Endothelial cell of umbilical vein (primary cell): ENCODE data around the gene CUL2. TPM values are rescaled to one million over a fixed set of nuclear protein-coding genes. Genes with fewer than 3 reads are reported as not detected.

ENCODE experiments used
- BruUV-seq: library from RNA; stranded (reverse); fragments of 400-500 nt; replicated peaks from 2 replicates; lab custom pipeline; 2021; lab: Mats Ljungman, UMichigan
- CTCF ChIA-PET: fragments of 300-600, 350-600 bp; sonication (Branson Sonifier 250); formaldehyde crosslinking; loops from one replicate; lab custom pipeline; 2021; ENCODE audit warnings: antibody characterized with exemption, inconsistent platforms; lab: Charles Lee
- POLR2A ChIA-PET: fragments of 300-600, 350-600 bp; sonication (Branson Sonifier 250); formaldehyde crosslinking; loops from one replicate; lab custom pipeline; 2021; ENCODE audit warnings: antibody characterized with exemption, inconsistent platforms; lab: Charles Lee
- DNase-seq: peaks from one replicate; pipeline ENCODE4 v3.0.0-alpha.2; 2011; ENCODE audit warnings: low read depth, low spot score
- FAIRE-seq: peaks from 2 replicates; lab custom pipeline; 2011; peaks lifted over from hg19 to GRCh38; lab: Jason Lieb, UNC
- H2AFZ ChIP-seq: 2 replicates; pipeline ENCODE4 v1.6.0; 2012; ENCODE audit warnings: low read depth, low read length, control low read depth, inconsistent platforms
- H3K27ac ChIP-seq: 2 replicates; pipeline ENCODE4 v1.5.1; 2011; ENCODE audit warnings: low read depth, mild to moderate bottlenecking, control low read depth, low read length, moderate library complexity; ENCODE audit not compliant: insufficient read depth
- H3K27me3 ChIP-seq, 2 experiments: 2 replicates each; pipeline versions ENCODE4 v1.6.0 to v1.6.1; 2011; ENCODE audit warnings: low read length in 2 of 2, mixed read lengths in 1 of 2; ENCODE audit not compliant: control insufficient read depth in 2 of 2, insufficient read depth in 2 of 2
- H3K36me3 ChIP-seq, 2 experiments: 2 replicates in 1 of 2; 3 replicates in 1 of 2; pipeline ENCODE4 v1.5.1; 2011; ENCODE audit warnings: low read length in 2 of 2, mild to moderate bottlenecking in 1 of 2, moderate library complexity in 1 of 2; ENCODE audit not compliant: control insufficient read depth in 2 of 2, insufficient read depth in 2 of 2; ENCODE audit errors: extremely low read depth in 1 of 2
- H3K4me1 ChIP-seq: 3 replicates; pipeline ENCODE4 v1.5.1; 2011; ENCODE audit warnings: mild to moderate bottlenecking, low read length; ENCODE audit not compliant: control insufficient read depth, insufficient read depth; ENCODE audit errors: extremely low read depth
- H3K4me2 ChIP-seq: 2 replicates; pipeline ENCODE4 v1.6.1; 2011; ENCODE audit warnings: low read length, control low read depth, mixed read lengths; ENCODE audit not compliant: insufficient read depth
- H3K4me3 ChIP-seq, 3 experiments: fragments of 200-600 bp in 1 of 3; sonication (generic), shearing (Covaris generic) in 1 of 3; replicated peaks in 1 of 3; 2 replicates each; pipeline ENCODE4 v1.5.1; 2011 to 2016; ENCODE audit warnings: control low read depth in 3 of 3, low read length in 3 of 3, mild to moderate bottlenecking in 2 of 3, inconsistent platforms in 1 of 3, low read depth in 1 of 3, moderate library complexity in 1 of 3; ENCODE audit not compliant: insufficient read depth in 1 of 3
- H3K79me2 ChIP-seq: 2 replicates; pipeline ENCODE4 v1.6.0; 2012; ENCODE audit warnings: low read length, inconsistent platforms; ENCODE audit not compliant: control insufficient read depth, insufficient read depth
- H3K9ac ChIP-seq: replicated peaks from 2 replicates; pipeline ENCODE3; 2011; ENCODE audit warnings: low read length, control low read depth; ENCODE audit not compliant: insufficient read depth; ENCODE audit errors: extremely low read depth
- H3K9me1 ChIP-seq: replicated peaks from 3 replicates; pipeline ENCODE4 v1.6.0; 2011; ENCODE audit warnings: mild to moderate bottlenecking, low read length; ENCODE audit not compliant: control insufficient read depth, insufficient read depth; ENCODE audit errors: extremely low read depth
- H3K9me3 ChIP-seq: replicated peaks from 2 replicates; pipeline ENCODE4 v1.5.1; 2012; ENCODE audit warnings: low read length, inconsistent platforms; ENCODE audit not compliant: control insufficient read depth, insufficient read depth
- H4K20me1 ChIP-seq: replicated peaks from 2 replicates; pipeline ENCODE3; 2011; ENCODE audit warnings: mild to moderate bottlenecking, low read length; ENCODE audit not compliant: control insufficient read depth, insufficient read depth; ENCODE audit errors: extremely low read depth
- CTCF ChIP-seq, 2 donors: IDR thresholded peaks; 1 replicate in 1 of 2; 2 replicates in 1 of 2; pipeline ENCODE4 v1.5.1; 2011; ENCODE audit warnings: low read length in 2 of 2, mild to moderate bottlenecking in 2 of 2, moderate library complexity in 2 of 2, control low read depth in 1 of 2, inconsistent platforms in 1 of 2, low read depth in 1 of 2; ENCODE audit not compliant: insufficient read depth in 1 of 2; ENCODE audit errors: extremely low read depth in 1 of 2
- EZH2 ChIP-seq: IDR thresholded peaks from 2 replicates; pipeline ENCODE4 v1.6.1; 2012; ENCODE audit warnings: borderline replicate concordance, low read depth, mild to moderate bottlenecking, moderate library complexity, low read length, inconsistent platforms; ENCODE audit not compliant: severe bottlenecking
- FOS ChIP-seq: IDR thresholded peaks from 2 replicates; pipeline ENCODE4 v1.6.1; 2011; ENCODE audit warnings: mild to moderate bottlenecking, low read length, moderate library complexity, borderline replicate concordance; ENCODE audit not compliant: insufficient read depth
- GATA2 ChIP-seq: IDR thresholded peaks from 2 replicates; pipeline ENCODE4 v1.7.0; 2011; ENCODE audit warnings: low read depth, mild to moderate bottlenecking, moderate library complexity, mixed read lengths, low read length; ENCODE audit not compliant: insufficient read length, insufficient read depth
- JUN ChIP-seq: IDR thresholded peaks from 2 replicates; pipeline ENCODE4 v1.6.1; 2011; ENCODE audit warnings: borderline replicate concordance, low read depth; ENCODE audit not compliant: insufficient read length, insufficient read depth
- MAX ChIP-seq: IDR thresholded peaks from 2 replicates; pipeline ENCODE4 v1.6.1; 2011; ENCODE audit not compliant: insufficient read depth, insufficient read length
- MYC ChIP-seq: IDR thresholded peaks from one replicate; pipeline ENCODE4 v1.6.1; 2011; ENCODE audit warnings: mild to moderate bottlenecking, low read depth, low read length
- POLR2A ChIP-seq: IDR thresholded peaks from 2 replicates; pipeline ENCODE4 v1.6.1; 2012; ENCODE audit warnings: low read depth, mild to moderate bottlenecking, control low read depth, low read length
- POLR2AphosphoS5 ChIP-seq: IDR thresholded peaks from 2 replicates; pipeline ENCODE4 v1.6.1; 2012; ENCODE audit warnings: low read depth, mild to moderate bottlenecking, control low read depth, low read length, moderate library complexity; ENCODE audit not compliant: insufficient read depth
- dilution Hi-C: fragments of 300-500 bp; cut with MboI; formaldehyde crosslinking; loops from one replicate; pipeline ENCODE4 v1.15.0; 2019; ENCODE audit warnings: low sequenced_read_pairs; ENCODE audit not compliant: extremely low pct_ligation_motif_present
- intact Hi-C: fragments of 100-400 bp; cut with micrococcal nuclease; formaldehyde crosslinking; loops from one replicate; pipeline ENCODE4 v1.10.0; 2022
- polyA plus RNA-seq, 4 experiments: library from polyadenylated mRNA; depleted of rRNA in 3 of 4; stranded (reverse) in 3 of 4; unstranded in 1 of 4; fragments of >200 nt; gene quantifications; 2 replicates each; pipeline versions ENCODE4 v1.2.1 to v1.2.3, GENCODE V29; 2011 to 2012; ENCODE audit warnings: missing spikeins in 1 of 4
- total RNA-seq: library from RNA; stranded (reverse); gene quantifications from 2 replicates; pipeline ENCODE4 v1.2.3, GENCODE V29; 2021

CUL2 gene
- total and polyA plus RNA-seq, 2 donors (not counting 3 experiments of a cell fraction or from before 2014, with no cell fraction given): 11.6 to 45.3 TPM

- dilution Hi-C loops: no loop called here
- Histone ChIP-seq H3K4me1 (peaks cover 16% of the 10 kb centered on the region), H2AFZ (no peak overlapping the region), H3K9me3 (no peaks in the 10 kb centered on the region), H3K4me2 (no peak overlapping the region), H4K20me1 (no peaks in the 10 kb centered on the region), H3K9ac (no peak overlapping the region), H3K27ac (no peak overlapping the region), H3K36me3 (peaks cover 0 to 5% of the 10 kb centered on the region in 2 experiments), H3K27me3 (no peaks in the 10 kb centered on the region), H3K79me2 (no peaks in the 10 kb centered on the region), H3K9me1 (no peaks in the 10 kb centered on the region), H3K4me3 (no peak overlapping the region)
- no peak for TF ChIP-seq JUN
- TF ChIP-seq GATA2: no peak
- no peak for TF ChIP-seq POLR2A
- no peak for TF ChIP-seq MYC
- TF ChIP-seq POLR2AphosphoS5: no peak
- TF ChIP-seq FOS: no peak
- TF ChIP-seq MAX: no peak
- DNase-seq: no peak
- BruUV-seq: no TSS peak
- intact Hi-C loops: no loop called here
- POLR2A ChIA-PET: no interaction called here
- FAIRE-seq: no peak
- CTCF ChIA-PET: no interaction called here
Observed at GRCh38 chr10:35043796-35044344, 46.3 kb downstream of the CUL2 start.

GRCh38 chr10:35042783-35043182, 47.4 kb downstream of the CUL2 start:
- Histone ChIP-seq H3K4me1 (peaks cover 16% of the 10 kb centered on the region), H3K9ac (no peak overlapping the region), H3K4me2 (no peak overlapping the region), H3K9me3 (no peaks in the 10 kb centered on the region), H3K27ac (no peak overlapping the region), H3K4me3 (no peak overlapping the region), H3K27me3 (no peaks in the 10 kb centered on the region), H2AFZ (no peak overlapping the region), H4K20me1 (no peaks in the 10 kb centered on the region), H3K9me1 (no peaks in the 10 kb centered on the region), H3K79me2 (no peaks in the 10 kb centered on the region), H3K36me3 (peaks cover 0 to 5% of the 10 kb centered on the region in 2 experiments)
- BruUV-seq: no TSS peak
- dilution Hi-C loops: no loop called here
- TF ChIP-seq POLR2AphosphoS5: no peak
- no peak for TF ChIP-seq MYC
- no peak for TF ChIP-seq GATA2
- no peak for TF ChIP-seq JUN
- no peak for TF ChIP-seq FOS
- TF ChIP-seq CTCF (IDR thresholded peaks at IDR 0.05; ENCODE audit: extremely low read depth in 1 of 2, insufficient read depth in 1 of 2, low read depth in 1 of 2, low read length in 2 of 2): no peak
- no peak for TF ChIP-seq POLR2A
- TF ChIP-seq EZH2: no peak
- TF ChIP-seq MAX: no peak
- CTCF ChIA-PET: no interaction called here
- no peak for FAIRE-seq
- no peak for DNase-seq
- intact Hi-C loops: no loop called here
- POLR2A ChIA-PET: no interaction called here
